Osteoblast (primary cell): ENCODE measurements around the gene FGF23. TPM values are rescaled to one million over a fixed set of nuclear protein-coding genes. Genes with fewer than 3 reads are reported as not detected.

Source experiments
- DNase-seq: peaks from one replicate; pipeline ENCODE4 v3.0.0; 2011; ENCODE audit warnings: low spot score, mixed read lengths; ENCODE audit not compliant: insufficient read length; ENCODE audit errors: missing footprints
- H2AFZ ChIP-seq: 2 replicates; pipeline ENCODE4 v1.6.0; 2011; ENCODE audit warnings: mild to moderate bottlenecking, low read length
- H3K27ac ChIP-seq: 2 replicates; pipeline ENCODE4 v1.5.1; 2011; ENCODE audit warnings: mild to moderate bottlenecking, low read depth, low read length, moderate library complexity
- H3K27me3 ChIP-seq: 2 replicates; pipeline ENCODE4 v1.6.0; 2012; ENCODE audit warnings: mild to moderate bottlenecking, control low read depth, inconsistent platforms, low read length, moderate library complexity; ENCODE audit not compliant: insufficient read depth
- H3K36me3 ChIP-seq: 2 replicates; pipeline ENCODE4 v1.5.1; 2011; ENCODE audit warnings: mild to moderate bottlenecking, low read length, control low read depth, moderate library complexity; ENCODE audit not compliant: insufficient read depth
- H3K4me1 ChIP-seq: 2 replicates; pipeline ENCODE4 v1.5.1; 2011; ENCODE audit warnings: mild to moderate bottlenecking, low read length, control low read depth, moderate library complexity; ENCODE audit not compliant: insufficient read depth
- H3K4me2 ChIP-seq: 2 replicates; pipeline ENCODE4 v1.6.0; 2011; ENCODE audit warnings: mild to moderate bottlenecking, low read length; ENCODE audit not compliant: insufficient read depth
- H3K4me3 ChIP-seq: fragments of 200-600 bp; sonication (generic); 3 replicates; pipeline ENCODE4 v1.5.1; 2012; ENCODE audit warnings: mild to moderate bottlenecking, low read length, inconsistent platforms; ENCODE audit not compliant: insufficient read depth
- H3K79me2 ChIP-seq: 2 replicates; pipeline ENCODE4 v1.6.0; 2012; ENCODE audit warnings: mild to moderate bottlenecking, low read length, control low read depth, inconsistent platforms; ENCODE audit not compliant: insufficient read depth
- H3K9me3 ChIP-seq: 2 replicates; pipeline ENCODE4 v1.5.1; 2011; ENCODE audit warnings: low read depth, low read length, control low read depth
- H4K20me1 ChIP-seq: 2 replicates; pipeline ENCODE4 v1.6.0; 2012; ENCODE audit warnings: mild to moderate bottlenecking, low read length, control low read depth; ENCODE audit not compliant: insufficient read depth
- CTCF ChIP-seq: IDR thresholded peaks from 2 replicates; pipeline ENCODE4 v1.5.1; 2011; ENCODE audit warnings: mild to moderate bottlenecking, low read depth, low read length, moderate library complexity; ENCODE audit errors: extremely low read depth
- total RNA-seq: library from RNA; depleted of rRNA; stranded (reverse); fragments of >200 nt; gene quantifications from 2 replicates; pipeline ENCODE4 v1.2.3, GENCODE V29; 2012

FGF23 gene
- total RNA-seq = not detected in 2 replicates

GRCh38 chr12:4379405-4379804 lies at the start of gene FGF23:
Gene FGF23, minus strand, starts transcription at chr12:4379712. Its CDS starts 130 bp downstream, at chr12:4379582.
- Histone ChIP-seq H3K9me3 (no peaks in the 10 kb centered on the region), H4K20me1 (no peaks in the 10 kb centered on the region), H2AFZ (no peak within 1 kb of the TSS), H3K4me2 (no peak within 1 kb of the TSS), H3K79me2 (no peaks in the 10 kb centered on the region), H3K27ac (no peak within 1 kb of the TSS), H3K4me3 (no peak within 1 kb of the TSS), H3K36me3 (no peaks in the 10 kb centered on the region), H3K27me3 (no peaks in the 10 kb centered on the region), H3K4me1 (no peaks in the 10 kb centered on the region)
- no peak for TF ChIP-seq CTCF
- no peak for DNase-seq

- DNase-seq = no peak
- TF ChIP-seq CTCF = no peak
- H3K9me3 ChIP-seq = no peaks in the 10 kb centered on the region
- H3K36me3 ChIP-seq = no peaks in the 10 kb centered on the region
- H3K4me2 ChIP-seq = no peak overlapping the region
- no peaks in the 10 kb centered on the region for H4K20me1 ChIP-seq
- H3K27ac ChIP-seq = no peak overlapping the region
- H3K27me3 ChIP-seq = peaks cover 5% of the 10 kb centered on the region
- no peak overlapping the region for H2AFZ ChIP-seq
- no peak overlapping the region for H3K4me3 ChIP-seq
- no peaks in the 10 kb centered on the region for H3K79me2 ChIP-seq
- no peaks in the 10 kb centered on the region for H3K4me1 ChIP-seq
These were observed 44.9 kb upstream of the FGF23 start for GRCh38 chr12:4424422-4424821.

- Histone ChIP-seq H3K36me3 (no peaks in the 10 kb centered on the region), H4K20me1 (no peaks in the 10 kb centered on the region), H3K79me2 (no peaks in the 10 kb centered on the region), H3K4me2 (no peak overlapping the region), H3K9me3 (no peaks in the 10 kb centered on the region), H2AFZ (no peak overlapping the region), H3K27me3 (peaks cover 12% of the 10 kb centered on the region), H3K4me3 (no peak overlapping the region), H3K4me1 (no peaks in the 10 kb centered on the region), H3K27ac (no peak overlapping the region)
- TF ChIP-seq CTCF = no peak
- DNase-seq = no peak
These were observed 44.1 kb upstream of the FGF23 start for GRCh38 chr12:4423528-4424195.

GRCh38 chr12:4422985-4423384 lies 43.5 kb upstream of the FGF23 start:
- TF ChIP-seq CTCF = no peak
- no peak overlapping the region for H3K4me2 ChIP-seq
- H3K9me3 ChIP-seq = no peaks in the 10 kb centered on the region
- H3K4me3 ChIP-seq = no peak overlapping the region
- no peak overlapping the region for H3K27ac ChIP-seq
- peaks cover 17% of the 10 kb centered on the region for H3K27me3 ChIP-seq
- H4K20me1 ChIP-seq = no peaks in the 10 kb centered on the region
- H2AFZ ChIP-seq = no peak overlapping the region
- H3K79me2 ChIP-seq = no peaks in the 10 kb centered on the region
- no peaks in the 10 kb centered on the region for H3K36me3 ChIP-seq
- DNase-seq = no peak
- no peaks in the 10 kb centered on the region for H3K4me1 ChIP-seq
